HepG2 (cell line): ENCODE measurements around the gene SLC25A36. TPM values are rescaled to one million over a fixed set of nuclear protein-coding genes. Genes with fewer than 3 reads are reported as not detected.

Source experiments
- ATAC-seq: fragments of 200-7000 bp; cut with Tn5 transposase; 3 replicates; pipeline ENCODE4 v1.9.1; 2020; ENCODE audit warnings: mild to moderate bottlenecking, moderate library complexity
- BruUV-seq: library from RNA; stranded (reverse); fragments of 400-500 nt; replicated peaks from 2 replicates; lab custom pipeline; 2021; lab: Mats Ljungman, UMichigan
- CTCF ChIA-PET: fragments of 300-600 bp; formaldehyde crosslinking; extraction: SDS; loops from one replicate; lab custom pipeline; 2021; ENCODE audit warnings: low total read pairs, inconsistent platforms, low intra/inter-chr PET ratio; lab: Yijun Ruan, JAX
- POLR2A ChIA-PET: fragments of 350-600 bp; sonication (Branson Sonifier 250); formaldehyde crosslinking; loops from one replicate; lab custom pipeline; 2020; ENCODE audit warnings: antibody characterized with exemption, inconsistent platforms; lab: Yijun Ruan, JAX
- DNase-seq: peaks from one replicate; pipeline ENCODE4 v3.0.0-alpha.2; 2015; ENCODE audit warnings: low spot score
- FAIRE-seq: peaks from 3 replicates; lab custom pipeline; 2011; peaks lifted over from hg19 to GRCh38; lab: Jason Lieb, UNC
- H2AFZ ChIP-seq: one replicate; pipeline ENCODE4 v1.6.1; 2011; ENCODE audit warnings: low read length, inconsistent platforms
- H3K27ac ChIP-seq: fragments of 300-600 bp; 3 replicates; pipeline ENCODE4 v1.8.0; 2011; ENCODE audit warnings: mixed run types, mild to moderate bottlenecking, mixed read lengths, low read length, inconsistent platforms; ENCODE audit not compliant: insufficient read depth; ENCODE audit errors: extremely low read length
- H3K27me3 ChIP-seq, 2 experiments: fragments of 200-600 bp in 1 of 2; 2 replicates in 1 of 2; 3 replicates in 1 of 2; pipeline versions ENCODE4 v1.6.0 to v1.8.0; 2011; ENCODE audit warnings: low read length in 2 of 2, mild to moderate bottlenecking in 2 of 2, moderate library complexity in 2 of 2, inconsistent platforms in 1 of 2; ENCODE audit not compliant: insufficient read depth in 2 of 2, control insufficient read depth in 1 of 2
- H3K36me3 ChIP-seq, 2 experiments: fragments of 200-600 bp in 1 of 2; replicated peaks in 1 of 2; 2 replicates in 1 of 2; 3 replicates in 1 of 2; pipeline versions ENCODE4 v1.5.1 to v1.8.0; 2011; ENCODE audit warnings: low read length in 2 of 2, inconsistent platforms in 1 of 2; ENCODE audit not compliant: insufficient read depth in 2 of 2, control insufficient read depth in 1 of 2
- H3K4me1 ChIP-seq: 2 replicates; pipeline ENCODE4 v1.5.1; 2012; ENCODE audit warnings: low read length, inconsistent platforms; ENCODE audit not compliant: insufficient read depth
- H3K4me2 ChIP-seq: 2 replicates; pipeline ENCODE4 v1.6.0; 2011; ENCODE audit warnings: low read depth, low read length, inconsistent platforms
- H3K4me3 ChIP-seq, 3 experiments: fragments of 200-600 bp in 1 of 3; sonication (generic), shearing (Covaris generic) in 1 of 3; replicated peaks in 1 of 3; 2 replicates each; pipeline ENCODE4 v1.5.1; 2011 to 2016; ENCODE audit warnings: low read length in 3 of 3, inconsistent platforms in 2 of 3, low read depth in 2 of 3, mild to moderate bottlenecking in 2 of 3, control low read depth in 1 of 3, mixed read lengths in 1 of 3; ENCODE audit not compliant: insufficient read depth in 1 of 3
- H3K79me2 ChIP-seq: one replicate; pipeline ENCODE4 v1.6.1; 2011; ENCODE audit warnings: low read length, inconsistent platforms; ENCODE audit not compliant: insufficient read depth
- H3K9ac ChIP-seq: 2 replicates; pipeline ENCODE4 v1.6.0; 2011; ENCODE audit warnings: mild to moderate bottlenecking, low read depth, low read length, inconsistent platforms; ENCODE audit not compliant: insufficient read depth
- H3K9me3 ChIP-seq: 2 replicates; pipeline ENCODE4 v1.5.1; 2012; ENCODE audit warnings: mild to moderate bottlenecking, low read length
- H4K20me1 ChIP-seq: 2 replicates; pipeline ENCODE4 v1.6.0; 2011; ENCODE audit warnings: inconsistent platforms, mild to moderate bottlenecking, low read length, moderate library complexity; ENCODE audit not compliant: insufficient read depth
- DNMT3B ChIP-seq: conservative IDR thresholded peaks from 2 replicates; pipeline ENCODE4 v1.6.1; 2016; ENCODE audit warnings: missing biosample characterization, control low read depth
- DPF2 ChIP-seq: sonication (generic); formaldehyde crosslinking; IDR thresholded peaks from 2 replicates; pipeline ENCODE4 v1.4.0; 2020; ENCODE audit warnings: mild to moderate bottlenecking, low read depth, missing genetic modification reagents, borderline replicate concordance
- GZF1 ChIP-seq: sonication (generic); formaldehyde crosslinking; IDR thresholded peaks from 2 replicates; pipeline ENCODE4 v1.5.1; 2020; ENCODE audit warnings: mild to moderate bottlenecking, missing genetic modification reagents
- REL ChIP-seq: sonication (generic); formaldehyde crosslinking; conservative IDR thresholded peaks from 2 replicates; pipeline ENCODE4 v1.8.0; 2022; ENCODE audit warnings: mild to moderate bottlenecking, missing genetic modification reagents, moderate library complexity
- SP2 ChIP-seq: sonication (generic); formaldehyde crosslinking; IDR thresholded peaks from 2 replicates; pipeline ENCODE4 v1.5.1; 2020; ENCODE audit warnings: mild to moderate bottlenecking, missing genetic modification reagents
- TBP ChIP-seq: sonication (generic); formaldehyde crosslinking; IDR thresholded peaks from 2 replicates; pipeline ENCODE4 v1.5.0; 2020; ENCODE audit warnings: missing genetic modification reagents
- TGIF2 ChIP-seq: IDR thresholded peaks from 2 replicates; pipeline ENCODE4 v1.6.1; 2016; ENCODE audit warnings: control low read depth, missing compliant biosample characterization
- ZNF260 ChIP-seq: sonication (generic); formaldehyde crosslinking; IDR thresholded peaks from 2 replicates; pipeline ENCODE4 v1.4.0; 2020; ENCODE audit warnings: missing genetic modification reagents, low read depth, mild to moderate bottlenecking, borderline replicate concordance
- ZNF547 ChIP-seq: sonication (generic); formaldehyde crosslinking; IDR thresholded peaks from 2 replicates; pipeline ENCODE4 v1.5.1; 2020; ENCODE audit warnings: mild to moderate bottlenecking, missing genetic modification reagents
- ZNF652 ChIP-seq: IDR thresholded peaks from 2 replicates; pipeline ENCODE4 v1.6.1; 2016; ENCODE audit warnings: low read depth, borderline replicate concordance
- ZNF720 ChIP-seq: sonication (generic); formaldehyde crosslinking; IDR thresholded peaks from 2 replicates; pipeline ENCODE4 v1.4.0; 2020; ENCODE audit warnings: missing genetic modification reagents
- ZNF747 ChIP-seq: sonication (generic); formaldehyde crosslinking; IDR thresholded peaks from 2 replicates; pipeline ENCODE4 v1.8.1; 2023; ENCODE audit warnings: missing genetic modification reagents, mild to moderate bottlenecking, borderline replicate concordance
- ZNF770 ChIP-seq: sonication (generic); formaldehyde crosslinking; IDR thresholded peaks from 2 replicates; pipeline ENCODE4 v1.5.0; 2020; ENCODE audit warnings: mild to moderate bottlenecking, missing genetic modification reagents
- WGBS: methylation state at CpG from one replicate; pipeline ENCODE4 v1.1.6; 2017; ENCODE audit warnings: low lambda C conversion rate; 5-methylcytosine and 5-hydroxymethylcytosine counted together
- in situ Hi-C: cut with HindIII; loops from 2 replicates; pipeline ENCODE4 v1.10.0; 2017; ENCODE audit warnings: low pct_unique_long_range_greater_than_20kb; ENCODE audit not compliant: extremely low pct_ligation_motif_present
- intact Hi-C: fragments of 100-400 bp; cut with micrococcal nuclease; formaldehyde crosslinking; loops from one replicate; pipeline ENCODE4 v1.10.0; 2022; ENCODE audit not compliant: unreplicated experiment
- polyA plus RNA-seq, 8 experiments: library from polyadenylated mRNA; depleted of rRNA in 3 of 8; stranded (reverse) in 7 of 8; unstranded in 1 of 8; fragments of >200 nt; fragmentation: Illumina TruSeq in 4 of 8; extraction: Trizol in 4 of 8; gene quantifications; 2 replicates each; pipeline versions ENCODE4 v1.2.1 to v1.2.3, GENCODE V29; 2011 to 2016; ENCODE audit warnings: low read depth in 4 of 8, missing spikeins in 1 of 8, mixed read lengths in 1 of 8; ENCODE audit not compliant: insufficient read depth in 1 of 8
- total RNA-seq, 5 experiments: library from RNA; depleted of rRNA; stranded (reverse); fragments of >200 nt; fragmentation: Illumina TruSeq; extraction: Trizol; gene quantifications; 2 replicates each; pipeline ENCODE4 v1.2.3, GENCODE V29; 2016; ENCODE audit warnings: low read depth in 1 of 5
- TF ChIP-seq, protein P1 (sequence below): sonication (generic); formaldehyde crosslinking; IDR thresholded peaks from 2 replicates; pipeline ENCODE4 v1.4.0; 2020; ENCODE audit warnings: mild to moderate bottlenecking, missing genetic modification reagents

SLC25A36 gene
- total and polyA plus RNA-seq, 2 of the 13 experiments (the other 11 are each of a cell fraction or from before 2014, with no cell fraction given) = 30.6 to 85.6 TPM

GRCh38 chr3:140953028-140953960 lies 11.7 kb downstream of the SLC25A36 start:
- H4K20me1 ChIP-seq = peaks cover 94% of the 10 kb centered on the region
- 77% methylated on average over 5 of the region's 5 CpGs for WGBS
- no peak overlapping the region for H3K27ac ChIP-seq
- H3K4me3 ChIP-seq = no peak overlapping the region
- peak overlapping the region; percentile 2; the same call in 1 of the 2 replicates for H3K4me2 ChIP-seq
- intact Hi-C loops = no loop called here
- peaks cover 0 to 19% of the 10 kb centered on the region in 2 experiments; a peak in 2 of 5 replicates for H3K36me3 ChIP-seq
- peaks cover 95% of the 10 kb centered on the region for H3K79me2 ChIP-seq
- no peak overlapping the region for H2AFZ ChIP-seq
- no peak for ATAC-seq
- no peak overlapping the region for H3K9ac ChIP-seq
- no peak for FAIRE-seq
- CTCF ChIA-PET = no interaction called here
- TF ChIP-seq ZNF260 (CRISPR knock-in tag) = no peak
- TF ChIP-seq ZNF770 = peak; percentile 90
- TF ChIP-seq, all 625 proteins: peak for 1
- in situ Hi-C loops = no loop called here
- BruUV-seq = no TSS peak
- no peak for DNase-seq
- Histone ChIP-seq H3K27me3 (no peaks in the 10 kb centered on the region), H3K9me3 (no peaks in the 10 kb centered on the region), H3K4me1 (peaks cover 100% of the 10 kb centered on the region)
- POLR2A ChIA-PET = interaction anchor here (6.5 kb wide), 1 partner anchor 11 kb away, joined by 37 read pairs; the partner anchor contains the start of gene SLC25A36

DNA sequence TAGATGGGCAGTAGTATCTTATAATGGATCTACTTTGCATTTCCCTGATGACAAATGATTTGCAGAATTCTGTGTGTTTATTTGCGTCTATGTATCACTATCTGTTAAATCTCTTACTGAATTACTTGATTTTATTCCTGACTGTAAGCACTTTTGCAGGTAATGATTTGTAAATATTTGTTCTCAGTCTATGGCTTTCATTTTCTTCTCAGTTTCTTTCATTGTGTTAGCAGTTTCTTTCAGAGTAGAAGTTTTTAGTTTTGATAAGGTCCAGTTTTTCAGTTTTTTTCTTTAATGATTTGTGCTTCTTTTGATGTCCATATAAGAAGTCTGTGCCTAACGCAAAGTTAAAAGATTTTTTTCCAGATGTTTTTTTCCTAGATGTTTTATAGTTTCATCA lies 12.9 kb downstream of the SLC25A36 start:
- ATAC-seq = no peak
- ChIA-PET CTCF (no interaction called here), POLR2A (interaction anchor here (6.5 kb wide), 1 partner anchor 12 kb away, joined by 37 read pairs; the partner anchor contains the start of gene SLC25A36)
- H3K9ac ChIP-seq = no peak overlapping the region
- WGBS = 70% methylated on average over 2 of the region's 2 CpGs
- no peak overlapping the region for H3K4me3 ChIP-seq
- FAIRE-seq = no peak
- H3K9me3 ChIP-seq = no peaks in the 10 kb centered on the region
- peaks cover 88% of the 10 kb centered on the region for H4K20me1 ChIP-seq
- peaks cover 85% of the 10 kb centered on the region for H3K79me2 ChIP-seq
- peak overlapping the region; percentile 1; the same call in 1 of the 2 replicates for H3K4me2 ChIP-seq
- peaks cover 95% of the 10 kb centered on the region for H3K4me1 ChIP-seq
- H3K27ac ChIP-seq = no peak overlapping the region
- peaks cover 0 to 28% of the 10 kb centered on the region in 2 experiments; a peak in 2 of 5 replicates for H3K36me3 ChIP-seq
- no peak overlapping the region for H2AFZ ChIP-seq
- BruUV-seq = no TSS peak
- intact Hi-C loops (no loop called here), in situ Hi-C loops (no loop called here)
- no peaks in the 10 kb centered on the region for H3K27me3 ChIP-seq
- DNase-seq = no peak
- TF ChIP-seq ZNF747 (CRISPR knock-in tag) = no peak
- no peak for TF ChIP-seq ZNF547
- TF ChIP-seq REL (CRISPR knock-in tag) = no peak
- TF ChIP-seq TGIF2 = no peak
- no peak for TF ChIP-seq DPF2 (CRISPR knock-in tag)
- TF ChIP-seq ZNF720 (CRISPR knock-in tag) = no peak
- TF ChIP-seq DNMT3B (CRISPR knock-in tag) = no peak
- no peak for TF ChIP-seq ZNF652 (CRISPR knock-in tag)
- no peak for TF ChIP-seq TBP (CRISPR knock-in tag)
- TF ChIP-seq, protein P1, sequence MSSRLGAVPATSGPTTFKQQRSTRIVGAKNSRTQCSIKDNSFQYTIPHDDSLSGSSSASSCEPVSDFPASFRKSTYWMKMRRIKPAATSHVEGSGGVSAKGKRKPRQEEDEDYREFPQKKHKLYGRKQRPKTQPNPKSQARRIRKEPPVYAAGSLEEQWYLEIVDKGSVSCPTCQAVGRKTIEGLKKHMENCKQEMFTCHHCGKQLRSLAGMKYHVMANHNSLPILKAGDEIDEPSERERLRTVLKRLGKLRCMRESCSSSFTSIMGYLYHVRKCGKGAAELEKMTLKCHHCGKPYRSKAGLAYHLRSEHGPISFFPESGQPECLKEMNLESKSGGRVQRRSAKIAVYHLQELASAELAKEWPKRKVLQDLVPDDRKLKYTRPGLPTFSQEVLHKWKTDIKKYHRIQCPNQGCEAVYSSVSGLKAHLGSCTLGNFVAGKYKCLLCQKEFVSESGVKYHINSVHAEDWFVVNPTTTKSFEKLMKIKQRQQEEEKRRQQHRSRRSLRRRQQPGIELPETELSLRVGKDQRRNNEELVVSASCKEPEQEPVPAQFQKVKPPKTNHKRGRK = no peak
- no peak for TF ChIP-seq SP2 (CRISPR knock-in tag)
- no peak for TF ChIP-seq GZF1
